HCT116 (cell line): ENCODE data around the gene DMRT3. TPM values are rescaled to one million over a fixed set of nuclear protein-coding genes. Genes with fewer than 3 reads are reported as not detected.

ENCODE experiments used
- ATAC-seq: fragments of 200-7000 bp; cut with Tn5 transposase; 2 replicates; pipeline ENCODE4 v1.9.1; 2020; ENCODE audit warnings: mild to moderate bottlenecking, moderate library complexity
- BruUV-seq: library from RNA; stranded (reverse); fragments of 400-500 nt; replicated peaks from 2 replicates; lab custom pipeline; 2021; lab: Mats Ljungman, UMichigan
- CTCF ChIA-PET: fragments of 300-600 bp; sonication (Branson Sonifier 250); formaldehyde crosslinking; loops from one replicate; lab custom pipeline; 2021; ENCODE audit warnings: antibody characterized with exemption; lab: Charles Lee
- POLR2A ChIA-PET: fragments of 300-600, 350-600 bp; sonication (Branson Sonifier 250); formaldehyde crosslinking; loops from one replicate; lab custom pipeline; 2021; ENCODE audit warnings: antibody characterized with exemption; lab: Charles Lee
- RAD21 ChIA-PET, 2 experiments: fragments of 300-600 bp; sonication (Branson Sonifier 250); formaldehyde crosslinking; loops; one replicate each; lab custom pipeline; 2023; ENCODE audit warnings: low total read pairs in 2 of 2; ENCODE audit not compliant: uncharacterized antibody in 2 of 2, unreplicated experiment in 2 of 2, low non-redundant PET in 1 of 2; lab: Charles Lee
- DNase-seq: peaks from one replicate; pipeline ENCODE4 v3.0.0-alpha.2; 2010; ENCODE audit warnings: low read depth, low spot score
- H2AFZ ChIP-seq: fragments of 200-600 bp; shearing (Covaris generic), sonication (generic); 2 replicates; pipeline ENCODE4 v1.6.1; 2017; ENCODE audit warnings: low read depth, mixed run types, mixed read lengths, antibody characterized with exemption, low read length; ENCODE audit not compliant: poor library complexity, severe bottlenecking
- H3K27ac ChIP-seq: 2 replicates; pipeline ENCODE4 v1.5.1; 2012; ENCODE audit warnings: low read depth, low read length
- H3K27me3 ChIP-seq: fragments of 200-600 bp; sonication (generic); 2 replicates; pipeline ENCODE4 v1.6.1; 2016; ENCODE audit warnings: mixed run types, low read length, mixed read lengths; ENCODE audit not compliant: insufficient read depth
- H3K36me3 ChIP-seq, 2 experiments: fragments of 200-500 bp in 1 of 2; fragments of 200-600 bp in 1 of 2; sonication (Bioruptor generic) in 1 of 2; sonication (generic) in 1 of 2; 2 replicates each; pipeline versions ENCODE4 v1.5.1 to v1.6.1; 2014 to 2016; ENCODE audit warnings: low read length in 2 of 2, inconsistent platforms in 1 of 2, mixed read lengths in 1 of 2, mixed run types in 1 of 2; ENCODE audit not compliant: insufficient read depth in 2 of 2, control insufficient read depth in 1 of 2
- H3K4me1 ChIP-seq, 2 experiments: fragments of 200-600 bp in 1 of 2; sonication (generic) in 1 of 2; 2 replicates each; pipeline versions ENCODE4 v1.5.1 to v1.6.1; 2012 to 2017; ENCODE audit warnings: low read length in 2 of 2, inconsistent platforms in 1 of 2, mild to moderate bottlenecking in 1 of 2, mixed read lengths in 1 of 2, mixed run types in 1 of 2, moderate library complexity in 1 of 2; ENCODE audit not compliant: insufficient read depth in 2 of 2, control insufficient read depth in 1 of 2
- H3K4me2 ChIP-seq: fragments of 200-600 bp; sonication (generic); 2 replicates; pipeline ENCODE4 v1.6.1; 2017; ENCODE audit warnings: mixed run types, low read length, mixed read lengths
- H3K4me3 ChIP-seq, 2 experiments: fragments of 200-600 bp in 1 of 2; sonication (generic) in 1 of 2; replicated peaks in 1 of 2; 2 replicates each; pipeline ENCODE4 v1.5.1; 2011 to 2016; ENCODE audit warnings: low read length in 2 of 2, control low read depth in 1 of 2, low read depth in 1 of 2, mild to moderate bottlenecking in 1 of 2, mixed read lengths in 1 of 2, mixed run types in 1 of 2
- H3K79me2 ChIP-seq: fragments of 200-600 bp; sonication (generic); 2 replicates; pipeline ENCODE4 v1.6.1; 2017; ENCODE audit warnings: mild to moderate bottlenecking, mixed run types, low read length, moderate library complexity, mixed read lengths; ENCODE audit not compliant: insufficient read depth
- H3K9ac ChIP-seq: fragments of 200-600 bp; sonication (generic); 2 replicates; pipeline ENCODE4 v1.6.1; 2016; ENCODE audit warnings: low read length, mixed read lengths
- H3K9me2 ChIP-seq: fragments of 200-600 bp; sonication (generic), shearing (Covaris generic); 2 replicates; pipeline ENCODE4 v1.6.1; 2017; ENCODE audit warnings: mixed run types, mild to moderate bottlenecking, moderate library complexity; ENCODE audit not compliant: insufficient read depth
- H3K9me3 ChIP-seq, 2 experiments: fragments of 200-500 bp in 1 of 2; fragments of 200-600 bp in 1 of 2; sonication (Bioruptor generic) in 1 of 2; sonication (generic) in 1 of 2; 2 replicates each; pipeline ENCODE4 v1.6.1; 2014 to 2017; ENCODE audit warnings: low read length in 2 of 2, mixed read lengths in 2 of 2, inconsistent platforms in 1 of 2, low read depth in 1 of 2, mild to moderate bottlenecking in 1 of 2, mixed run types in 1 of 2, moderate library complexity in 1 of 2; ENCODE audit not compliant: control insufficient read depth in 1 of 2, insufficient read depth in 1 of 2
- H4K20me1 ChIP-seq: fragments of 200-600 bp; sonication (generic), shearing (Covaris generic); 2 replicates; pipeline ENCODE4 v1.6.1; 2017; ENCODE audit warnings: mixed run types, mild to moderate bottlenecking, moderate library complexity; ENCODE audit not compliant: insufficient read depth
- CEBPB ChIP-seq: IDR thresholded peaks from 2 replicates; pipeline ENCODE4 v1.6.1; 2012; ENCODE audit warnings: low read depth
- EGR1 ChIP-seq: IDR thresholded peaks from 2 replicates; pipeline ENCODE4 v1.6.1; 2012; ENCODE audit warnings: low read depth
- EZH2 ChIP-seq: fragments of 200-600 bp; sonication (generic); IDR thresholded peaks from 2 replicates; pipeline ENCODE4 v1.6.1; 2017; ENCODE audit warnings: antibody characterized with exemption, mixed run types
- EZH2phosphoT487 ChIP-seq: fragments of 200-600 bp; IDR thresholded peaks from 2 replicates; pipeline ENCODE4 v1.6.1; 2018; ENCODE audit warnings: antibody characterized with exemption, borderline replicate concordance
- POLR2A ChIP-seq: IDR thresholded peaks from 2 replicates; pipeline ENCODE4 v1.7.0; 2011; ENCODE audit warnings: borderline replicate concordance; ENCODE audit not compliant: insufficient read depth, insufficient read length; ENCODE audit errors: extremely low read depth
- POLR2AphosphoS5 ChIP-seq: IDR thresholded peaks from 2 replicates; pipeline ENCODE4 v1.6.1; 2011; ENCODE audit warnings: mild to moderate bottlenecking, low read depth, low read length, moderate library complexity
- SP1 ChIP-seq: IDR thresholded peaks from 2 replicates; pipeline ENCODE4 v1.6.1; 2012; ENCODE audit warnings: low read depth
- SRF ChIP-seq: IDR thresholded peaks from 2 replicates; pipeline ENCODE4 v1.6.1; 2012; ENCODE audit warnings: low read depth
- YY1 ChIP-seq: IDR thresholded peaks from 2 replicates; pipeline ENCODE4 v1.6.1; 2011; ENCODE audit warnings: low read length, low read depth, moderate library complexity, mild to moderate bottlenecking; ENCODE audit not compliant: insufficient replicate concordance; ENCODE audit errors: extremely low read depth
- intact Hi-C: fragments of 100-400 bp; cut with micrococcal nuclease; formaldehyde crosslinking; loops from 2 replicates; pipeline ENCODE4 v1.10.0; 2022
- total RNA-seq: library from RNA; stranded (reverse); gene quantifications from one replicate; pipeline ENCODE4 v1.2.1, GENCODE V29; 2021; ENCODE audit not compliant: unreplicated experiment
- TF ChIP-seq, protein P1 (sequence below): IDR thresholded peaks from 2 replicates; pipeline ENCODE4 v1.6.1; 2012; ENCODE audit warnings: low read depth
- TF ChIP-seq, protein P2 (sequence below): IDR thresholded peaks from 2 replicates; pipeline ENCODE4 v1.6.1; 2012

The DMRT3 gene
- total RNA-seq, 1 experiment from 2014 or later: not detected

DNA sequence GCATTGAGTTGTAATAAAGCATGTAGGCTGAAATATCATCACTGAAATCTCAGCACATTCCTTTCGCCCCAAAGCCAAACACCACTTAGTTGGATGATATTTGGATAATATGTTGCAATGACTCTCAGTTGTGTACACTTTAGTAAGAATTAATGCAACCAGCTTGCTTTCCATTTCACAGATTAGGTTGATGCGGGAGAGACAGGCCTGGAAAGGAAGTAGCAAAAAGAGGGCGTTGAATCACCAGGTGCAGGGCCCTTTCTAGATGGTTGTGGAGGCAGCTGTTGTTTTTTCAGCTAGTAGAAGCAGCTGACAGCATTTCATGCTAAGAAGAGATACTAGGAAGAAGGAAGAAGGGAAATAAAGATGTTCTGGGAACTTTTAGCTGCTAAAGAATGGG lies 30.9 kb downstream of the DMRT3 start:
- Histone ChIP-seq H3K9ac (no peak overlapping the region), H3K4me1 (no peaks in the 10 kb centered on the region), H3K4me3 (no peak overlapping the region), H3K79me2 (no peaks in the 10 kb centered on the region), H3K36me3 (no peaks in the 10 kb centered on the region), H3K27me3 (no peaks in the 10 kb centered on the region), H4K20me1 (no peaks in the 10 kb centered on the region), H3K4me2 (no peak overlapping the region), H3K9me3 (no peaks in the 10 kb centered on the region), H3K27ac (no peak overlapping the region), H2AFZ (no peak overlapping the region), H3K9me2 (no peaks in the 10 kb centered on the region)
- POLR2A ChIA-PET: no interaction called here
- RAD21 ChIA-PET: no interaction called here
- intact Hi-C loops: loop anchor here (5.0 kb wide), 3 partner anchors 95 to 620 kb away; no protein-coding TSS in a partner anchor
- DNase-seq (no peak), ATAC-seq (no peak)
- no peak for TF ChIP-seq YY1
- TF ChIP-seq, protein P1, sequence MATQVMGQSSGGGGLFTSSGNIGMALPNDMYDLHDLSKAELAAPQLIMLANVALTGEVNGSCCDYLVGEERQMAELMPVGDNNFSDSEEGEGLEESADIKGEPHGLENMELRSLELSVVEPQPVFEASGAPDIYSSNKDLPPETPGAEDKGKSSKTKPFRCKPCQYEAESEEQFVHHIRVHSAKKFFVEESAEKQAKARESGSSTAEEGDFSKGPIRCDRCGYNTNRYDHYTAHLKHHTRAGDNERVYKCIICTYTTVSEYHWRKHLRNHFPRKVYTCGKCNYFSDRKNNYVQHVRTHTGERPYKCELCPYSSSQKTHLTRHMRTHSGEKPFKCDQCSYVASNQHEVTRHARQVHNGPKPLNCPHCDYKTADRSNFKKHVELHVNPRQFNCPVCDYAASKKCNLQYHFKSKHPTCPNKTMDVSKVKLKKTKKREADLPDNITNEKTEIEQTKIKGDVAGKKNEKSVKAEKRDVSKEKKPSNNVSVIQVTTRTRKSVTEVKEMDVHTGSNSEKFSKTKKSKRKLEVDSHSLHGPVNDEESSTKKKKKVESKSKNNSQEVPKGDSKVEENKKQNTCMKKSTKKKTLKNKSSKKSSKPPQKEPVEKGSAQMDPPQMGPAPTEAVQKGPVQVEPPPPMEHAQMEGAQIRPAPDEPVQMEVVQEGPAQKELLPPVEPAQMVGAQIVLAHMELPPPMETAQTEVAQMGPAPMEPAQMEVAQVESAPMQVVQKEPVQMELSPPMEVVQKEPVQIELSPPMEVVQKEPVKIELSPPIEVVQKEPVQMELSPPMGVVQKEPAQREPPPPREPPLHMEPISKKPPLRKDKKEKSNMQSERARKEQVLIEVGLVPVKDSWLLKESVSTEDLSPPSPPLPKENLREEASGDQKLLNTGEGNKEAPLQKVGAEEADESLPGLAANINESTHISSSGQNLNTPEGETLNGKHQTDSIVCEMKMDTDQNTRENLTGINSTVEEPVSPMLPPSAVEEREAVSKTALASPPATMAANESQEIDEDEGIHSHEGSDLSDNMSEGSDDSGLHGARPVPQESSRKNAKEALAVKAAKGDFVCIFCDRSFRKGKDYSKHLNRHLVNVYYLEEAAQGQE: no peak
- CTCF ChIA-PET: no interaction called here
- BruUV-seq: no TSS peak

DNA sequence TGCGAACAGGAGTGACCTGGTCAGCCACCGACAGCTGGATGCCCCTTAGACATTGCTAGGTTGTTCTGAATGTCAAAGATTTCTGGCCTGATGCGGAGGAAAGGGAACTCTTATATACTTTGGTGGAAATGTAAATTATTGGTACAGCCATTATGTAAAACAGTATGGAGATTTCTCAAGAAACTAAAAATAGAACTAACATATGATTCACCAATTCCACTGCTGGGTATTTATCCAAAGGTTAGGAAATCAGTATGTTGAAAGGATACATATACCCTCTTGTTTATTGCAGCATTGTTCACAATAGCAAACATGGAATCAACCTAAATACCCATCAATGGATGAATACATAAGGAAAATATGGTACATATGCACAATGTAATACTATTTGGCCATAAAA lies 31.8 kb downstream of the DMRT3 start:
- Histone ChIP-seq H3K9me3 (no peaks in the 10 kb centered on the region), H3K9ac (no peak overlapping the region), H3K27me3 (no peaks in the 10 kb centered on the region), H3K27ac (no peak overlapping the region), H4K20me1 (no peaks in the 10 kb centered on the region), H3K4me1 (no peaks in the 10 kb centered on the region), H2AFZ (no peak overlapping the region), H3K9me2 (no peaks in the 10 kb centered on the region), H3K36me3 (no peaks in the 10 kb centered on the region), H3K4me3 (no peak overlapping the region), H3K79me2 (no peaks in the 10 kb centered on the region), H3K4me2 (no peak overlapping the region)
- ChIA-PET RAD21 (no interaction called here), POLR2A (no interaction called here), CTCF (no interaction called here)
- no peak for DNase-seq
- TF ChIP-seq, protein P2, sequence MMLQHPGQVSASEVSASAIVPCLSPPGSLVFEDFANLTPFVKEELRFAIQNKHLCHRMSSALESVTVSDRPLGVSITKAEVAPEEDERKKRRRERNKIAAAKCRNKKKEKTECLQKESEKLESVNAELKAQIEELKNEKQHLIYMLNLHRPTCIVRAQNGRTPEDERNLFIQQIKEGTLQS: no peak
- TF ChIP-seq EZH2phosphoT487 (no peak), POLR2A (no peak), EZH2 (no peak), YY1 (no peak), EGR1 (no peak), SP1 (no peak), SRF (no peak), POLR2AphosphoS5 (no peak), CEBPB (no peak)
- ATAC-seq: no peak
- intact Hi-C loops: loop anchor here (2.0 to 5.0 kb wide), 5 partner anchors 96 to 661 kb away; no protein-coding TSS in a partner anchor
- no TSS peak for BruUV-seq
